H1 (cell line): Measurements from ENCODE around the gene USH2A. TPM values are rescaled to one million over a fixed set of nuclear protein-coding genes. Genes with fewer than 3 reads are reported as not detected.

Source experiments
- CTCF ChIA-PET: fragments of 300-600 bp; sonication (Branson Sonifier 250); formaldehyde crosslinking; loops from one replicate; lab custom pipeline; 2021; ENCODE audit not compliant: partially characterized antibody; lab: Charles Lee
- POLR2A ChIA-PET: fragments of 300-600 bp; sonication (Branson Sonifier 250); formaldehyde crosslinking; loops from one replicate; lab custom pipeline; 2021; ENCODE audit warnings: inconsistent platforms; ENCODE audit not compliant: partially characterized antibody; lab: Charles Lee
- DNase-seq, 2 experiments: peaks; one replicate each; pipeline versions ENCODE4 v3.0.0 to v3.0.0-alpha.2; 2010 to 2022; ENCODE audit warnings: low spot score in 2 of 2, low read depth in 1 of 2, mixed read lengths in 1 of 2
- FAIRE-seq: peaks from 2 replicates; lab custom pipeline; 2011; peaks lifted over from hg19 to GRCh38; lab: Jason Lieb, UNC
- H2AFZ ChIP-seq: 2 replicates; pipeline ENCODE4 v1.8.1; 2012; ENCODE audit warnings: low read length, inconsistent platforms
- H2AK5ac ChIP-seq: 2 replicates; pipeline ENCODE4 v1.6.1; 2013; ENCODE audit warnings: low read depth, low read length
- H2BK120ac ChIP-seq: replicated peaks from 2 replicates; pipeline ENCODE3; 2013; ENCODE audit warnings: low read depth, low read length, inconsistent platforms
- H2BK12ac ChIP-seq: 2 replicates; pipeline ENCODE4 v1.6.1; 2013; ENCODE audit warnings: low read depth, low read length
- H2BK15ac ChIP-seq: 2 replicates; pipeline ENCODE4 v1.6.1; 2013; ENCODE audit warnings: low read length
- H2BK20ac ChIP-seq: 2 replicates; pipeline ENCODE4 v1.6.1; 2013; ENCODE audit warnings: low read length
- H2BK5ac ChIP-seq: 2 replicates; pipeline ENCODE4 v1.6.1; 2013; ENCODE audit warnings: low read depth, low read length
- H3K14ac ChIP-seq: 2 replicates; pipeline ENCODE4 v1.6.1; 2013; ENCODE audit warnings: inconsistent platforms; ENCODE audit not compliant: insufficient read length
- H3K18ac ChIP-seq: 2 replicates; pipeline ENCODE4 v1.6.1; 2013; ENCODE audit warnings: low read length; ENCODE audit errors: extremely low read depth
- H3K23ac ChIP-seq: 2 replicates; pipeline ENCODE4 v1.6.1; 2013; ENCODE audit warnings: inconsistent platforms; ENCODE audit not compliant: insufficient read length
- H3K23me2 ChIP-seq: 2 replicates; pipeline ENCODE4 v1.6.1; 2013; ENCODE audit warnings: low read depth, low read length
- H3K27ac ChIP-seq: 2 replicates; pipeline ENCODE4 v1.6.1; 2011; ENCODE audit warnings: low read depth, low read length, inconsistent platforms
- H3K27me3 ChIP-seq, 4 experiments: replicated peaks in 1 of 4; 1 replicate in 1 of 4; 2 replicates in 3 of 4; pipeline versions ENCODE4 v1.6.1 to v1.8.1; 2011 to 2013; ENCODE audit warnings: low read length in 3 of 4, mild to moderate bottlenecking in 3 of 4, inconsistent platforms in 2 of 4, mixed read lengths in 2 of 4, moderate library complexity in 1 of 4; ENCODE audit not compliant: control insufficient read depth in 3 of 4, insufficient read depth in 3 of 4; ENCODE audit errors: extremely low read depth in 1 of 4
- H3K36me3 ChIP-seq, 4 experiments: 2 replicates each; pipeline versions ENCODE4 v1.6.1 to v1.8.1; 2011 to 2013; ENCODE audit warnings: mild to moderate bottlenecking in 4 of 4, low read length in 3 of 4, moderate library complexity in 2 of 4, control low read depth in 1 of 4, inconsistent platforms in 1 of 4; ENCODE audit not compliant: insufficient read depth in 4 of 4, control insufficient read depth in 2 of 4
- H3K4ac ChIP-seq: replicated peaks from 2 replicates; pipeline ENCODE3; 2013; ENCODE audit warnings: low read length, low read depth, mixed read lengths, inconsistent platforms; ENCODE audit not compliant: insufficient read length
- H3K4me1 ChIP-seq, 4 experiments: replicated peaks in 1 of 4; 1 replicate in 1 of 4; 2 replicates in 3 of 4; pipeline versions ENCODE4 v1.6.1 to v1.8.1; 2011 to 2013; ENCODE audit warnings: low read length in 3 of 4, inconsistent platforms in 2 of 4, mixed read lengths in 1 of 4; ENCODE audit not compliant: insufficient read depth in 4 of 4, control insufficient read depth in 3 of 4
- H3K4me2 ChIP-seq, 2 experiments: 2 replicates each; pipeline versions ENCODE4 v1.6.1 to v1.8.1; 2011 to 2013; ENCODE audit warnings: low read depth in 2 of 2, low read length in 2 of 2, control low read depth in 1 of 2, inconsistent platforms in 1 of 2, mild to moderate bottlenecking in 1 of 2; ENCODE audit not compliant: insufficient read depth in 1 of 2
- H3K4me3 ChIP-seq, 4 experiments: fragments of 200-600, 300-600 bp in 1 of 4; sonication (generic), shearing (Covaris generic), sonication (Bioruptor Twin) in 1 of 4; 2 replicates each; pipeline versions ENCODE4 v1.5.1 to v1.8.1; 2011 to 2016; ENCODE audit warnings: low read length in 4 of 4, low read depth in 3 of 4, control low read depth in 2 of 4, inconsistent platforms in 2 of 4, mild to moderate bottlenecking in 2 of 4, mixed read lengths in 1 of 4, moderate library complexity in 1 of 4; ENCODE audit not compliant: insufficient read depth in 2 of 4; ENCODE audit errors: extremely low read depth in 1 of 4
- H3K56ac ChIP-seq: replicated peaks from 2 replicates; pipeline ENCODE3; 2013; ENCODE audit warnings: low read depth, mild to moderate bottlenecking, mixed read lengths, low read length, inconsistent platforms; ENCODE audit not compliant: insufficient read length
- H3K79me1 ChIP-seq: 2 replicates; pipeline ENCODE4 v1.6.1; 2013; ENCODE audit warnings: low read depth, low read length, control low read depth
- H3K79me2 ChIP-seq, 2 experiments: 2 replicates each; pipeline versions ENCODE4 v1.6.1 to v1.8.1; 2012 to 2013; ENCODE audit warnings: low read length in 2 of 2, mild to moderate bottlenecking in 2 of 2, inconsistent platforms in 1 of 2; ENCODE audit not compliant: insufficient read depth in 2 of 2, control insufficient read depth in 1 of 2
- H3K9ac ChIP-seq, 4 experiments: replicated peaks in 1 of 4; 1 replicate in 1 of 4; 2 replicates in 3 of 4; pipeline versions ENCODE4 v1.6.1 to v1.8.1; 2011 to 2013; ENCODE audit warnings: low read depth in 3 of 4, low read length in 3 of 4, control low read depth in 2 of 4, mild to moderate bottlenecking in 2 of 4, moderate library complexity in 2 of 4, inconsistent platforms in 1 of 4; ENCODE audit errors: extremely low read depth in 1 of 4
- H3K9me3 ChIP-seq, 2 experiments: 2 replicates each; pipeline versions ENCODE4 v1.6.1 to v1.8.1; 2012 to 2013; ENCODE audit warnings: mild to moderate bottlenecking in 2 of 2, moderate library complexity in 2 of 2, control low read depth in 1 of 2, inconsistent platforms in 1 of 2, low read depth in 1 of 2, low read length in 1 of 2, mixed read lengths in 1 of 2; ENCODE audit not compliant: insufficient read depth in 2 of 2
- H4K20me1 ChIP-seq, 2 experiments: replicated peaks in 1 of 2; 2 replicates each; pipeline versions ENCODE3 to v1.8.1; 2011 to 2013; ENCODE audit warnings: inconsistent platforms in 2 of 2, low read length in 2 of 2, mild to moderate bottlenecking in 1 of 2; ENCODE audit not compliant: insufficient read depth in 2 of 2, control insufficient read depth in 1 of 2
- H4K5ac ChIP-seq: 2 replicates; pipeline ENCODE4 v1.6.1; 2013; ENCODE audit warnings: low read length, low read depth, mixed read lengths, inconsistent platforms; ENCODE audit not compliant: insufficient read length
- H4K8ac ChIP-seq: 2 replicates; pipeline ENCODE4 v1.8.0; 2013; ENCODE audit warnings: mild to moderate bottlenecking, moderate library complexity, low read length, inconsistent platforms; ENCODE audit not compliant: insufficient read depth; ENCODE audit errors: extremely low read depth
- H4K91ac ChIP-seq: replicated peaks from 2 replicates; pipeline ENCODE3; 2013; ENCODE audit warnings: low read length, mixed read lengths, inconsistent platforms; ENCODE audit not compliant: insufficient read length
- BACH1 ChIP-seq: IDR thresholded peaks from 2 replicates; pipeline ENCODE4 v1.6.1; 2012; ENCODE audit warnings: low read length, improper control_type of control experiment
- CEBPB ChIP-seq: IDR thresholded peaks from 2 replicates; pipeline ENCODE4 v1.6.1; 2012; ENCODE audit warnings: low read depth, low read length
- CTCF ChIP-seq, 3 experiments: IDR thresholded peaks; 1 replicate in 2 of 3; 2 replicates in 1 of 3; pipeline versions ENCODE4 v1.5.1 to v1.6.1; 2011; ENCODE audit warnings: low read length in 3 of 3, mild to moderate bottlenecking in 3 of 3, inconsistent platforms in 2 of 3, low read depth in 1 of 3, moderate library complexity in 1 of 3; ENCODE audit not compliant: insufficient read depth in 1 of 3; ENCODE audit errors: control extremely low read depth in 1 of 3
- JUND ChIP-seq: IDR thresholded peaks from 2 replicates; pipeline ENCODE4 v1.6.1; 2011; ENCODE audit warnings: mild to moderate bottlenecking, improper control_type of control experiment, low read length
- MAFK ChIP-seq: IDR thresholded peaks from 2 replicates; pipeline ENCODE4 v1.6.1; 2012; ENCODE audit warnings: low read depth, mild to moderate bottlenecking, improper control_type of control experiment, low read length
- MAX ChIP-seq: IDR thresholded peaks from 2 replicates; pipeline ENCODE4 v1.6.1; 2012; ENCODE audit warnings: inconsistent platforms
- RAD21 ChIP-seq, 2 experiments: IDR thresholded peaks in 1 of 2; conservative IDR thresholded peaks in 1 of 2; 2 replicates each; pipeline ENCODE4 v1.6.1; 2011; ENCODE audit warnings: low read depth in 2 of 2, low read length in 2 of 2, improper control_type of control experiment in 1 of 2, inconsistent platforms in 1 of 2, mild to moderate bottlenecking in 1 of 2, moderate library complexity in 1 of 2
- RXRA ChIP-seq: IDR thresholded peaks from 2 replicates; pipeline ENCODE4 v1.6.1; 2011; ENCODE audit warnings: low read depth, mild to moderate bottlenecking, low read length, moderate library complexity; ENCODE audit not compliant: insufficient read depth
- TCF12 ChIP-seq: IDR thresholded peaks from 2 replicates; pipeline ENCODE4 v1.6.1; 2011; ENCODE audit warnings: low read depth, mild to moderate bottlenecking, low read length
- WGBS, 2 experiments: shearing (Covaris generic) in 1 of 2; methylation state at CpG; one replicate each; pipeline versions ENCODE4 v1.1.6 to v1.1.7; 2013 to 2015; ENCODE audit warnings: low lambda C conversion rate in 2 of 2, mixed read lengths in 2 of 2, inconsistent platforms in 1 of 2, low coverage in 1 of 2, missing lambda C conversion rate in 1 of 2; ENCODE audit not compliant: insufficient replicate concordance in 2 of 2, insufficient coverage in 1 of 2, insufficient read length in 1 of 2; ENCODE audit errors: extremely low coverage in 1 of 2, missing lambda C conversion rate in 1 of 2; 5-methylcytosine and 5-hydroxymethylcytosine counted together
- polyA plus RNA-seq, 7 experiments: library from polyadenylated mRNA; depleted of rRNA in 3 of 7; stranded (reverse) in 5 of 7; unstranded in 2 of 7; fragments of >200 nt in 5 of 7; fragments of 200-250 nt in 2 of 7; gene quantifications; 1 replicate in 5 of 7; 2 replicates in 1 of 7; 4 replicates in 1 of 7; pipeline versions ENCODE4 v1.2.1 to v1.2.3, GENCODE V29; 2011 to 2013; ENCODE audit warnings: missing spikeins in 2 of 7, mixed read lengths in 2 of 7
- total RNA-seq: library from RNA; stranded (reverse); fragmentation: NEBNext Ultra II Directional; extraction: Animal tissue kit (Norgen Biotek cat#: 25700); gene quantifications from 2 replicates; pipeline ENCODE4 v1.2.1, GENCODE V29; 2021

The USH2A gene
- total and polyA plus RNA-seq, 2 of the 8 experiments (the other 6 are each of a cell fraction or from before 2014, with no cell fraction given): 0.02 to 0.17 TPM

GRCh38 chr1:216193839-216194443, 229.3 kb downstream of the USH2A start:
- no peaks in the 10 kb centered on the region for H3K36me3 ChIP-seq
- no peak overlapping the region for H2BK120ac ChIP-seq
- H3K27me3 ChIP-seq: no peaks in the 10 kb centered on the region
- H3K79me2 ChIP-seq: no peaks in the 10 kb centered on the region
- TF ChIP-seq JUND (peak; percentile 57; the same call in 1 of the 2 replicates), CTCF (IDR thresholded peaks at IDR 0.05; ENCODE audit: control extremely low read depth in 1 of 3, insufficient read depth in 1 of 3, low read depth in 1 of 3, low read length in 3 of 3) (peak in 2 of 3 experiments; percentile 43 to 53; a peak in 3 of 4 replicates), RAD21 (IDR thresholded peaks at IDR 0.05 in 1 of 2, conservative IDR thresholded peaks at IDR 0.05 in 1 of 2; ENCODE audit: low read depth in 2 of 2, low read length in 2 of 2) (peak; percentile 70 to 76), RXRA (no peak), CEBPB (peak; percentile 55; the same call in 1 of the 2 replicates), BACH1 (no peak), MAFK (no peak), MAX (no peak), TCF12 (no peak)
- TF ChIP-seq, all 59 proteins: peak for 4
- H3K23ac ChIP-seq: no peak overlapping the region
- ChIA-PET CTCF (interaction anchor here (0.6 to 1.8 kb wide), 13 partner anchors 9 to 484 kb away, joined by 3 to 11 read pairs (median 3); no protein-coding TSS in a partner anchor), POLR2A (no interaction called here)
- H4K91ac ChIP-seq: no peak overlapping the region
- H2AK5ac ChIP-seq: no peak overlapping the region
- DNase-seq (no peak), FAIRE-seq (no peak)
- H3K79me1 ChIP-seq: no peaks in the 10 kb centered on the region
- H3K14ac ChIP-seq: no peak overlapping the region
- no peaks in the 10 kb centered on the region for H3K9me3 ChIP-seq
- H4K20me1 ChIP-seq: no peaks in the 10 kb centered on the region
- H3K56ac ChIP-seq: no peak overlapping the region
- no peak overlapping the region for H2BK5ac ChIP-seq
- no peak overlapping the region for H3K27ac ChIP-seq
- H3K4me2 ChIP-seq: no peak overlapping the region
- H3K23me2 ChIP-seq: no peaks in the 10 kb centered on the region
- H3K4me3 ChIP-seq: no peak overlapping the region
- no peak overlapping the region for H2AFZ ChIP-seq
- no peak overlapping the region for H3K9ac ChIP-seq
- H4K5ac ChIP-seq: no peak overlapping the region
- no peak overlapping the region for H3K4ac ChIP-seq
- no peak overlapping the region for H3K18ac ChIP-seq
- H2BK20ac ChIP-seq: no peak overlapping the region
- WGBS, 2 experiments: 86% methylated on average over 7 of the region's 7 CpGs; no CpG with 5 or more reads in 1 of the 2 experiments
- H3K4me1 ChIP-seq: no peaks in the 10 kb centered on the region
- no peak overlapping the region for H4K8ac ChIP-seq
- no peak overlapping the region for H2BK15ac ChIP-seq
- no peak overlapping the region for H2BK12ac ChIP-seq
